Thymus (tissue), 11 donors: ENCODE results near the gene LILRB5. TPM values are rescaled to one million over a fixed set of nuclear protein-coding genes. Genes with fewer than 3 reads are reported as not detected.
"Not testable (repeated sequence)": the region's sequence is repeated elsewhere in the genome, so short reads cannot be mapped to it uniquely, and the experiment has no call there.

Experiments
- DNase-seq, 9 donors: peaks; one replicate each; pipeline ENCODE4 v3.0.0-alpha.2; 2013; ENCODE audit warnings: low spot score in 9 of 9, low read depth in 6 of 9, missing footprints in 1 of 9
- H3K27ac ChIP-seq, 2 donors: one replicate each; pipeline ENCODE4 v1.5.1; 2013; ENCODE audit warnings: control low read depth in 1 of 2, low read depth in 1 of 2, low read length in 1 of 2, mild to moderate bottlenecking in 1 of 2, moderate library complexity in 1 of 2
- H3K27me3 ChIP-seq, 2 donors: one replicate each; pipeline ENCODE4 v1.5.1; 2013; ENCODE audit warnings: low read length in 1 of 2; ENCODE audit not compliant: control insufficient read depth in 2 of 2, insufficient read depth in 1 of 2
- H3K36me3 ChIP-seq, 2 donors: one replicate each; pipeline ENCODE4 v1.5.1; 2013; ENCODE audit warnings: low read length in 1 of 2, mild to moderate bottlenecking in 1 of 2, moderate library complexity in 1 of 2; ENCODE audit not compliant: control insufficient read depth in 2 of 2, insufficient read depth in 2 of 2
- H3K4me1 ChIP-seq, 2 donors: one replicate each; pipeline ENCODE4 v1.5.1; 2013; ENCODE audit warnings: low read length in 2 of 2; ENCODE audit not compliant: control insufficient read depth in 2 of 2, insufficient read depth in 2 of 2
- H3K4me3 ChIP-seq, 2 donors: one replicate each; pipeline ENCODE4 v1.5.1; 2013; ENCODE audit warnings: low read length in 2 of 2, control low read depth in 1 of 2, mild to moderate bottlenecking in 1 of 2
- H3K9me3 ChIP-seq, 2 donors: one replicate each; pipeline ENCODE4 v1.5.1; 2013; ENCODE audit warnings: low read length in 1 of 2, mild to moderate bottlenecking in 1 of 2; ENCODE audit not compliant: control insufficient read depth in 2 of 2, insufficient read depth in 1 of 2
- WGBS: extraction: QIAGEN DNeasy Blood & Tissue Kit; methylation state at CpG from one replicate; pipeline ENCODE4 v1.1.7; 2013; 5-methylcytosine and 5-hydroxymethylcytosine counted together
- polyA plus RNA-seq: library from polyadenylated mRNA; stranded (reverse); fragments of 200-250 nt; gene quantifications from one replicate; pipeline ENCODE4 v1.2.3, GENCODE V29; 2013
- total RNA-seq: library from RNA; stranded (reverse); fragments of 120-200 nt; gene quantifications from one replicate; pipeline ENCODE4 v1.2.4, GENCODE V29; 2013
- donor health status: healthy.

The LILRB5 gene
- total and polyA plus RNA-seq, 2 donors, result 1.3 to 8.3 TPM

DNA sequence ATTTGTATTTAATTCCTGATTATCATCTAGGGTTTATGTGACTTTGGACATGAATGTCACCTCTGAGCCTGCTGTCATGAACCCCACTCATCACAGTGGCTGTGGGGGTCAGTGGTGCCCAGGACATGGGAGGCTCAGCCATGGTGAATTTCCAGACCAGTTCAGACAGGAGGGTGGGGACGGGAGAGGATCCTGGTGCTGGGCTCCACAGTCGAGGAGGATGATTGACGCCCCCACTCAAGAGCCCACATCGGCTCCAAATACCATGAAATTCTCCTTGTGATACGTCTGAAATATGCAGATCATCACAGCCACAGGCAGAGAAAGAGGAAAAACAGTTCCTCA lies 33.2 kb downstream of the LILRB5 start:
- H3K27ac ChIP-seq, DNase-seq, H3K4me1 ChIP-seq, H3K27me3 ChIP-seq, H3K36me3 ChIP-seq, H3K9me3 ChIP-seq, H3K4me3 ChIP-seq: not testable (repeated sequence)
- 53% methylated on average over 5 of the region's 5 CpGs for WGBS

DNA sequence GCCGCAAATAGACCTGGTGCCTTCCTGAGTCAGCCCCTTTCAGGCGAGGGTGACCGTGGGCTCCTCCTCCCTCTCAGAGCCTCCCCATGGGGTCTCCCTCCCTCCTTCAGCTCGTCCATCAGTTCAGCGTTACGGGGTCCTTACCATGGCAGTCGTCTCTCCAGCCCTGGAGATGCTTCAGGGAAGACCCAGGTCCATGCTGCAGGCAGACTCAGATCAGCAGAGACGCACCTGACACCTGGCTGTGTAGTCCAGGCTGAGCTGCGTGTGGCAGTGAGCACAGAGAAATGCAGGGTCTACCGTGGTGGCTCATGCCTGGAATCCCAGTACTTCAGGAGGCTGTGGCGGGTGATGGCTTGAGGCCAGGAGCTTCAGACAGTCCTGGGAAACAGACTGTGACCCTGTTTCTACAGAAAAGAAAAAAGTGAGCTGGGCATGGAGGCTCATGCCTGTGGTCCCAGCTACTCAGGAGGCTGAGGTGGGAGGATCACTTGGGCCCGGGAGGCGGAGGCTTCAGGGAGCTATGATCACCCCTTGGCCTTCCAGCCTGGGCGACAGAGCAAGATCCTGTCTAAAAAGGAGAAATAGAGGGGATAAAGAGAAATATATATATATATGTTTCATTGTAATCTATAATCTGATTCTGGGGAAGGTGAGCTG lies 33.7 kb downstream of the LILRB5 start:
- not testable (repeated sequence) for H3K9me3 ChIP-seq, H3K4me1 ChIP-seq, H3K36me3 ChIP-seq, H3K4me3 ChIP-seq, DNase-seq, H3K27me3 ChIP-seq, H3K27ac ChIP-seq
- WGBS, result 75% methylated on average over 14 of the region's 14 CpGs

DNA sequence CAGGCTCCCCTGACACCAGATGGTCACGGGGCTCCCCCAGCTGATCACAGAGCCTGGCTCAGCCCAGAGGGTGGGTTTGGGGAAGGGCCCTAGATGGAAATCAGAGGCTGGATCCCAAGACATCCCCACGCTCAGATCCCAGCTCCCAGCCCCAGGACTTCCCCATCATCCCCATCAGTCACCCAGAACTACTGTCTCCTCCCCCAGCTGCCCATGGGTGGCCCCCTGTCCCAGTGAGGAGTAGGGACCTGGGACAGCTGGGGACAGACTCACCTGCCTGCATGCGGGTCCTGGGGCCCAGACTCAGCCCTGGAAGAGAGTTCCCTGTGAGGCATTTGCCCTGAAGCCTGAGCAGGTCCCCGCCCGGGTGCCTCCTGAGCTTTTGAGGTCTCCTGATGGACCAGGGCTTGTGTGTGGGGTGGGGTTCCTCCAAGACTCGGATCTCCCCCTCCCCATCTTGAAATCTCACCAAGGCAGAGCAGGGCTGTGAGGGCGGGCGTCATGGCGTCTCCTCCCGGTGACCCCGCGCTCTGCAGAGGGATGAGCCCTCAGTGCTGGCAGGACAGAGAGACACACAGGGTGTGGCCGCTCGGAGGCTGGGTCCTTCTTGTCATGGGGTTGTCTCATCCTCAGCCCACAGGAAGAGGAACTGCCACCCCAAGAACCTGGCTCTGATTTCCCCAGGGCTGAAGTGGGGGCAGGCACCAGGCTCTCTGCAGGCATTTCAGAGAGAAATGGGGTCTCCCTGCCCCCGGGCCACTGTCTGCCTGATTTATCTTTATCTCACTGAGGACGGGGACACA lies 34.4 kb downstream of the LILRB5 start, which contains the start of gene LILRB3:
TSS of gene LILRB3 (minus strand) at position 534 of the 803 bp plus-strand sequence. CDS start at position 503, 31 bp downstream.
- DNase-seq, result not testable (repeated sequence)

DNA sequence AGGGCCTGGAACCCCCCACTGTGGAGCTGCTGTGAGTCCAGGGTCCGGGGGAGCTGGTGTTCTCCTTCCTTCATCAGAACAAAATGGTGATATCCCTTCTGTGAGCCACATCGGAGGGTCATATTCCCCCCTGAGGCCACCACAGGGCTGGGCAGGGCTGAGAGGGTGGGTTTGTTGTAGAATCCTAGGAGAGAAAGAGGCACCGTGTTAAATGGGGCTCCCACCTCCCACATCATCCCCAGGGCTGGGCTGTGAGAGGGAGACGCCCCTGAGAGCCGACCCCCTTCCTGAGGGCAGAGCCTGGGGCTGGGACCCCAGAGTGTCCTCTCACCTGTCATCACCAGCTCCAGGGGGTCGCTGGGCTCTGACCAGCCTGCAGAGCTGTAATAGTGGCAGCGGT lies 35.1 kb downstream of the LILRB5 start:
- not testable (repeated sequence) for H3K27me3 ChIP-seq, H3K4me1 ChIP-seq, H3K9me3 ChIP-seq, H3K36me3 ChIP-seq, H3K4me3 ChIP-seq, H3K27ac ChIP-seq, DNase-seq
- 94% methylated on average over 6 of the region's 7 CpGs for WGBS

More for the DNA sequence above, 34.4 kb downstream of the LILRB5 start, which contains the start of gene LILRB3:
- not testable (repeated sequence) for H3K9me3 ChIP-seq, H3K27me3 ChIP-seq, H3K4me3 ChIP-seq, H3K4me1 ChIP-seq, H3K27ac ChIP-seq, H3K36me3 ChIP-seq
- 74% methylated on average over 16 of the region's 16 CpGs for WGBS

DNA sequence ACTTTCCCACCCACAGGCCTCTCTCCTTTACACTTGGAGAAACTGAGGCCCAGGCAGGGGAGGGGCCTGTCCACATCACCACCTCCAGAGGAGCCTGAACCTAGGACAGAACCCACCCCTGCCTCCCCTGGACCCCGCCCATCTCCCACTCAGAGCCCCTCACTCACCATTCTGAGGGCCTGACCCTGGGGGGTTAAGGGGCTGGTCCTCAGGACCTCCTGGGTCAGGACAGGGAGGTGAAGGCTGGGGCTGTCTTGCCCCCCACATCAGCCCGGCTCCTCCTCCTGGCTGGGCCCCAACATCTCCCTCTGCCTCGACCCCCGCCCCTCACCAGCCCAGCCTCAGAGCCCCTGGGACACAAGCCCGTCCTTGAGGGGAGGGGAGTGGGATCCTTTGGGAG lies 37.4 kb downstream of the LILRB5 start:
- DNase-seq, H3K4me3 ChIP-seq, H3K27ac ChIP-seq: not testable (repeated sequence)

DNA sequence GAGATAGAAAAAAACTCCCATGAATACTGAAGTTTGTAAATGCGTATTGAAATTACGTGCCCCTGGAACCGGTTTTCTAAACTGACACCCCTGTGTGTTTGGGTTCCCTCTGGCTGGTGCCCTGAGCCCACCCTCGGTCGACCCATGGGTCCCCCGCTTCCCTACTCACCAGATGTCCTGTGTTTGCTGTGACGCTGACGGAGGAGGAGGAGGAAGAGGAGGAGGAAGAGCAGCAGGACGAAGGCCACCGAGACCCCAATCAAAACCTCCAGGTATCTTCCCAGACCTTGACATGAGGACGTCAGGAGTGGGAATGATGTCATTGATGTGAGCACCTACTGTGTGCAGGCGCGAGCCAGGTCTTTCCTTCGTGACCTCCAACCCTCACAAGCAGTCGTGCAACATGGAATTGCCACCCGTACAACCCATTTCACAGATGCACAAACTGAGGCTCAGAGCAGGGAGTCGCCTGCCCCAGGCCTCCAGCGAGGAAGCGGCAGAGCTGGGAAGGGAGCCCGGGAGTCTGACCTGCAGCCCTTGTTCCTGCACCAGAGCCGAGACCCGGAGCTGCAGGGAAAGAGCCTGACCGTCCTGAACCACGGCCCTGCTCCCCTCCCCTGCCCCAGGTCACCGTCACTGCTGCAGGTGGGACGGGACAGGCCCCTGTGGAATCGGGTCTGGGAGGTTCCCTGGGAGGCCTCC lies 38.0 kb downstream of the LILRB5 start:
- no peak overlapping the region for H3K4me3 ChIP-seq
- H3K4me1 ChIP-seq, result no peaks in the 10 kb centered on the region
- DNase-seq, result no peak
- H3K9me3 ChIP-seq, result no peaks in the 10 kb centered on the region
- no peaks in the 10 kb centered on the region for H3K27me3 ChIP-seq
- WGBS, result 98% methylated on average over 27 of the region's 27 CpGs
- no peak overlapping the region for H3K27ac ChIP-seq
- no peaks in the 10 kb centered on the region for H3K36me3 ChIP-seq

More for the DNA sequence above, 37.4 kb downstream of the LILRB5 start:
- not testable (repeated sequence) for H3K36me3 ChIP-seq, H3K27me3 ChIP-seq, H3K4me1 ChIP-seq, H3K9me3 ChIP-seq
- 98% methylated on average over 3 of the region's 5 CpGs for WGBS

DNA sequence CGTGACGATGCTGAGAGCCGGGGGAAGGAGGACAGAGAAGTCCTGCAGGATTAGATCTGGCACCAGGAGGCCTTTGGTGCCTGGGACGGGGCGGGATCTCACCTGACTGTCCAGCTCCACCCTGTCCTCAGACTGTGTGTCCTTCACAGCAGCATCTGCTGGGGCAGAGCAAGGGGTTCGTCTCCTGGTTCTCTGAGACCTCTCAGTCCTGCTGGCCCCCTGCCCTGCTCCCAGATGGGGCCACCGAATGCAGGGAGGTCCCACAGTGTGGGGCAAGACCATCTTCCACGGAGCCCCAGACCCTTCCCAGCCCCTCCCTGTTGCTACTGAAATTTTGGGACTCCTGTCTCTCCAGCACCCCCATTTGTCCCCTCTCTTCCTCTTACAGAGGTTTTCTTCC lies 38.8 kb downstream of the LILRB5 start:
- Histone ChIP-seq H3K27me3 (no peaks in the 10 kb centered on the region), H3K4me1 (no peaks in the 10 kb centered on the region), H3K9me3 (no peaks in the 10 kb centered on the region), H3K27ac (no peak overlapping the region), H3K4me3 (no peak overlapping the region), H3K36me3 (no peaks in the 10 kb centered on the region)
- WGBS, result 94% methylated on average over 8 of the region's 8 CpGs
- no peak for DNase-seq

DNA sequence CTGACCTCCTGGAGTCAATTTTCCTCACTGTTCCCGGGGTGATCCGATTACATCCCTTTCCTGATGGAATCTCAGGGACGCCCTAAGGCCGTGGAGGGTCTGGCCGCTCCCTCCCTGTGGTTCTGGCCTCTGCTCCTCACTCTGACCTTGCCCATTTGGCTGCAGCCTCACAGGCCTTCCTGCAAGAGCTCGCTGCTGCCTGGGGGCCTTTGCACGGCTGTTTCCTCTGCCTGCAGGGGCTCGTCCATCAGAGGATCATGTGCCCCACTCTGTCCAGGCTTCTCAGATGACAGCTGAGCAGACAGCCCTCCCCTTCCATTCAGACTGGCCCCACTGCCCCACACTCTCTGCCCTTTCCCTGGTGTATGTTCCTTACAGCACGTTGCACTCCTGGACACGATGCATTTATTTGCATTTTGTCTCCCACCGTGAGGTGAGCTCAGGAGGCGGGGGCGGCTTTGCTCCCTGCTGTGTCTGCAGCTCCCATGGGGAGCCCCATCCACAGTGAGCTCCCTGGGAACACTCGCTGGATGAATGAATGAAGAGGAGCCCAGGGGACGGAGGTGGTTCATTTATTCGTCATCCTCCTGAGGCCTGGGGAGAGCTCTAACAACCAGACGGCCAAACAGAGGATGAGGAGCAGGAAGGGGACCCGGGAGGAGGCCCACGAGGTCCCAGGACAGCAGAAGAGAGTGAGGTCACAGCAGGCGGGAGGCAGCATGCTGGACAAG lies 39.4 kb downstream of the LILRB5 start:
- DNase-seq, H3K36me3 ChIP-seq, H3K9me3 ChIP-seq, H3K4me1 ChIP-seq, H3K4me3 ChIP-seq, H3K27ac ChIP-seq, H3K27me3 ChIP-seq: not testable (repeated sequence)
- WGBS, result 77% methylated on average over 16 of the region's 20 CpGs
